SK-N-SH treated with all-trans-retinoic acid at 6 μM for 48 hours (cell line): ENCODE measurements around the gene PHACTR3.

Experiments
- ARNTL ChIP-seq: fragments of 450-650 bp; formaldehyde crosslinking; IDR thresholded peaks from 2 replicates; pipeline ENCODE4 v1.5.0; 2020; ENCODE audit warnings: low read depth, mild to moderate bottlenecking, moderate library complexity, borderline replicate concordance
- CREB5 ChIP-seq: fragments of 250-450 bp; sonication (Bioruptor Pico); IDR thresholded peaks from 2 replicates; pipeline ENCODE4 v1.5.1; 2020; ENCODE audit warnings: low read depth, mild to moderate bottlenecking, moderate library complexity
- CSRNP3 ChIP-seq: fragments of 250-450 bp; sonication (Bioruptor Pico); IDR thresholded peaks from 2 replicates; pipeline ENCODE4 v1.5.1; 2021; ENCODE audit warnings: mild to moderate bottlenecking, moderate library complexity
- OSR1 ChIP-seq: fragments of 250-450 bp; sonication (Bioruptor Pico); IDR thresholded peaks from 2 replicates; pipeline ENCODE4 v1.8.0; 2022; ENCODE audit warnings: moderate library complexity, mild to moderate bottlenecking, inconsistent platforms
- PATZ1 ChIP-seq: fragments of 250-450 bp; sonication (Bioruptor Pico); IDR thresholded peaks from 2 replicates; pipeline ENCODE4 v1.8.0; 2020; ENCODE audit warnings: mild to moderate bottlenecking, moderate library complexity, borderline replicate concordance
- RARB ChIP-seq: fragments of 250-450 bp; sonication (Bioruptor Pico); IDR thresholded peaks from 2 replicates; pipeline ENCODE4 v1.8.0; 2021; ENCODE audit warnings: mild to moderate bottlenecking, moderate library complexity
- ZC3H10 ChIP-seq: fragments of 250-450 bp; sonication (Bioruptor Pico); IDR thresholded peaks from 2 replicates; pipeline ENCODE4 v1.5.1; 2021; ENCODE audit warnings: mild to moderate bottlenecking, moderate library complexity
- ZFP3 ChIP-seq: fragments of 250-450 bp; sonication (Bioruptor Pico); IDR thresholded peaks from 2 replicates; pipeline ENCODE4 v1.5.0; 2020; ENCODE audit warnings: mild to moderate bottlenecking, moderate library complexity
- ZFP30 ChIP-seq: fragments of 450-650 bp; formaldehyde crosslinking; IDR thresholded peaks from 2 replicates; pipeline ENCODE4 v1.5.0; 2022; ENCODE audit warnings: mild to moderate bottlenecking, moderate library complexity
- ZNF565 ChIP-seq: fragments of 450-650 bp; formaldehyde crosslinking; conservative IDR thresholded peaks from 2 replicates; pipeline ENCODE4 v1.5.0; 2020; ENCODE audit warnings: low read depth, mild to moderate bottlenecking, moderate library complexity

- no peak for TF ChIP-seq OSR1
- TF ChIP-seq PATZ1, result no peak
- TF ChIP-seq ZFP3 (CRISPR knock-in tag), result no peak
- TF ChIP-seq ZFP30 (CRISPR knock-in tag), result no peak
- TF ChIP-seq ARNTL (CRISPR knock-in tag), result no peak
- TF ChIP-seq CSRNP3 (CRISPR knock-in tag), result no peak
- TF ChIP-seq RARB, result no peak
- TF ChIP-seq ZC3H10 (CRISPR knock-in tag), result no peak
- TF ChIP-seq ZNF565 (CRISPR knock-in tag), result no peak
- no peak for TF ChIP-seq CREB5 (CRISPR knock-in tag)
Measured at GRCh38 chr20:59888050-59888449, 283.7 kb downstream of the PHACTR3 start.
